Endothelial cell of umbilical vein (primary cell): Measurements from ENCODE around the gene PWWP2A. TPM values are rescaled to one million over a fixed set of nuclear protein-coding genes. Genes with fewer than 3 reads are reported as not detected.

ENCODE experiments used
- BruUV-seq: library from RNA; stranded (reverse); fragments of 400-500 nt; replicated peaks from 2 replicates; lab custom pipeline; 2021; lab: Mats Ljungman, UMichigan
- CTCF ChIA-PET: fragments of 300-600, 350-600 bp; sonication (Branson Sonifier 250); formaldehyde crosslinking; loops from one replicate; lab custom pipeline; 2021; ENCODE audit warnings: antibody characterized with exemption, inconsistent platforms; lab: Charles Lee
- POLR2A ChIA-PET: fragments of 300-600, 350-600 bp; sonication (Branson Sonifier 250); formaldehyde crosslinking; loops from one replicate; lab custom pipeline; 2021; ENCODE audit warnings: antibody characterized with exemption, inconsistent platforms; lab: Charles Lee
- DNase-seq: peaks from one replicate; pipeline ENCODE4 v3.0.0-alpha.2; 2011; ENCODE audit warnings: low read depth, low spot score
- FAIRE-seq: peaks from 2 replicates; lab custom pipeline; 2011; peaks lifted over from hg19 to GRCh38; lab: Jason Lieb, UNC
- H2AFZ ChIP-seq: 2 replicates; pipeline ENCODE4 v1.6.0; 2012; ENCODE audit warnings: low read depth, low read length, control low read depth, inconsistent platforms
- H3K27ac ChIP-seq: 2 replicates; pipeline ENCODE4 v1.5.1; 2011; ENCODE audit warnings: low read depth, mild to moderate bottlenecking, control low read depth, low read length, moderate library complexity; ENCODE audit not compliant: insufficient read depth
- H3K27me3 ChIP-seq, 2 experiments: 2 replicates each; pipeline versions ENCODE4 v1.6.0 to v1.6.1; 2011; ENCODE audit warnings: low read length in 2 of 2, mixed read lengths in 1 of 2; ENCODE audit not compliant: control insufficient read depth in 2 of 2, insufficient read depth in 2 of 2
- H3K36me3 ChIP-seq, 2 experiments: 2 replicates in 1 of 2; 3 replicates in 1 of 2; pipeline ENCODE4 v1.5.1; 2011; ENCODE audit warnings: low read length in 2 of 2, mild to moderate bottlenecking in 1 of 2, moderate library complexity in 1 of 2; ENCODE audit not compliant: control insufficient read depth in 2 of 2, insufficient read depth in 2 of 2; ENCODE audit errors: extremely low read depth in 1 of 2
- H3K4me1 ChIP-seq: 3 replicates; pipeline ENCODE4 v1.5.1; 2011; ENCODE audit warnings: mild to moderate bottlenecking, low read length; ENCODE audit not compliant: control insufficient read depth, insufficient read depth; ENCODE audit errors: extremely low read depth
- H3K4me2 ChIP-seq: 2 replicates; pipeline ENCODE4 v1.6.1; 2011; ENCODE audit warnings: low read length, control low read depth, mixed read lengths; ENCODE audit not compliant: insufficient read depth
- H3K4me3 ChIP-seq, 3 experiments: fragments of 200-600 bp in 1 of 3; sonication (generic), shearing (Covaris generic) in 1 of 3; replicated peaks in 1 of 3; 2 replicates each; pipeline ENCODE4 v1.5.1; 2011 to 2016; ENCODE audit warnings: control low read depth in 3 of 3, low read length in 3 of 3, mild to moderate bottlenecking in 2 of 3, inconsistent platforms in 1 of 3, low read depth in 1 of 3, moderate library complexity in 1 of 3; ENCODE audit not compliant: insufficient read depth in 1 of 3
- H3K79me2 ChIP-seq: 2 replicates; pipeline ENCODE4 v1.6.0; 2012; ENCODE audit warnings: low read length, inconsistent platforms; ENCODE audit not compliant: control insufficient read depth, insufficient read depth
- H3K9ac ChIP-seq: replicated peaks from 2 replicates; pipeline ENCODE3; 2011; ENCODE audit warnings: low read length, control low read depth; ENCODE audit not compliant: insufficient read depth; ENCODE audit errors: extremely low read depth
- H3K9me1 ChIP-seq: replicated peaks from 3 replicates; pipeline ENCODE4 v1.6.0; 2011; ENCODE audit warnings: mild to moderate bottlenecking, low read length; ENCODE audit not compliant: control insufficient read depth, insufficient read depth; ENCODE audit errors: extremely low read depth
- H3K9me3 ChIP-seq: replicated peaks from 2 replicates; pipeline ENCODE4 v1.5.1; 2012; ENCODE audit warnings: low read length, inconsistent platforms; ENCODE audit not compliant: control insufficient read depth, insufficient read depth
- H4K20me1 ChIP-seq: replicated peaks from 2 replicates; pipeline ENCODE3; 2011; ENCODE audit warnings: mild to moderate bottlenecking, low read length; ENCODE audit not compliant: control insufficient read depth, insufficient read depth; ENCODE audit errors: extremely low read depth
- CTCF ChIP-seq, 2 donors: IDR thresholded peaks; 1 replicate in 1 of 2; 2 replicates in 1 of 2; pipeline ENCODE4 v1.5.1; 2011; ENCODE audit warnings: low read length in 2 of 2, mild to moderate bottlenecking in 2 of 2, moderate library complexity in 2 of 2, control low read depth in 1 of 2, inconsistent platforms in 1 of 2, low read depth in 1 of 2; ENCODE audit not compliant: insufficient read depth in 1 of 2; ENCODE audit errors: extremely low read depth in 1 of 2
- FOS ChIP-seq: IDR thresholded peaks from 2 replicates; pipeline ENCODE4 v1.6.1; 2011; ENCODE audit warnings: mild to moderate bottlenecking, low read length, moderate library complexity, borderline replicate concordance; ENCODE audit not compliant: insufficient read depth
- MAX ChIP-seq: IDR thresholded peaks from 2 replicates; pipeline ENCODE4 v1.6.1; 2011; ENCODE audit not compliant: insufficient read depth, insufficient read length
- MYC ChIP-seq: IDR thresholded peaks from one replicate; pipeline ENCODE4 v1.6.1; 2011; ENCODE audit warnings: mild to moderate bottlenecking, low read depth, low read length
- POLR2AphosphoS5 ChIP-seq: IDR thresholded peaks from 2 replicates; pipeline ENCODE4 v1.6.1; 2012; ENCODE audit warnings: low read depth, mild to moderate bottlenecking, control low read depth, low read length, moderate library complexity; ENCODE audit not compliant: insufficient read depth
- dilution Hi-C: fragments of 300-500 bp; cut with MboI; formaldehyde crosslinking; loops from one replicate; pipeline ENCODE4 v1.15.0; 2019; ENCODE audit warnings: low sequenced_read_pairs; ENCODE audit not compliant: extremely low pct_ligation_motif_present
- intact Hi-C: fragments of 100-400 bp; cut with micrococcal nuclease; formaldehyde crosslinking; loops from one replicate; pipeline ENCODE4 v1.10.0; 2022
- polyA plus RNA-seq, 4 experiments: library from polyadenylated mRNA; depleted of rRNA in 3 of 4; stranded (reverse) in 3 of 4; unstranded in 1 of 4; fragments of >200 nt; gene quantifications; 2 replicates each; pipeline versions ENCODE4 v1.2.1 to v1.2.3, GENCODE V29; 2011 to 2012; ENCODE audit warnings: missing spikeins in 1 of 4
- total RNA-seq: library from RNA; stranded (reverse); gene quantifications from 2 replicates; pipeline ENCODE4 v1.2.3, GENCODE V29; 2021

The PWWP2A gene
- total and polyA plus RNA-seq, 2 donors (not counting 3 experiments of a cell fraction or from before 2014, with no cell fraction given) = 4.6 to 19.3 TPM

- ChIA-PET CTCF (no interaction called here), POLR2A (no interaction called here)
- no peak overlapping the region for H3K9ac ChIP-seq
- peaks cover 17% of the 10 kb centered on the region for H3K4me1 ChIP-seq
- no peaks in the 10 kb centered on the region for H3K27me3 ChIP-seq
- H3K36me3 ChIP-seq = peaks cover 5 to 8% of the 10 kb centered on the region in 2 experiments
- TF ChIP-seq CTCF (IDR thresholded peaks at IDR 0.05; ENCODE audit: extremely low read depth in 1 of 2, insufficient read depth in 1 of 2, low read depth in 1 of 2, low read length in 2 of 2) (no peak), FOS (no peak), POLR2AphosphoS5 (no peak), MYC (no peak), MAX (no peak)
- no peaks in the 10 kb centered on the region for H3K9me3 ChIP-seq
- H3K4me3 ChIP-seq = no peak overlapping the region
- dilution Hi-C loops (no loop called here), intact Hi-C loops (no loop called here)
- no TSS peak for BruUV-seq
- DNase-seq = no peak
- no peak overlapping the region for H3K27ac ChIP-seq
- no peak overlapping the region for H3K4me2 ChIP-seq
- no peak for FAIRE-seq
- H2AFZ ChIP-seq = no peak overlapping the region
- peaks cover 16% of the 10 kb centered on the region for H3K79me2 ChIP-seq
- H3K9me1 ChIP-seq = no peaks in the 10 kb centered on the region
- H4K20me1 ChIP-seq = no peaks in the 10 kb centered on the region
These were observed 26.1 kb downstream of the PWWP2A start for GRCh38 chr5:160092960-160093707.
